DMS114 treated with DMSO at 0.1 percent for 48 hours (cell line): Measurements from ENCODE around the gene CCER1.

Experiments used
- DNase-seq: peaks from one replicate; lab custom pipeline; 2025; ENCODE audit not compliant: unreplicated experiment; lab: John Stamatoyannopoulos, UW

Gene CCER1

GRCh38 chr12:90969346-90969745 lies 14.4 kb upstream of the CCER1 start:
- no peak for DNase-seq

- DNase-seq, result no peak
Measured at GRCh38 chr12:90965204-90965603, 10.2 kb upstream of the CCER1 start.

GRCh38 chr12:90964616-90965015 lies 9.6 kb upstream of the CCER1 start:
- peak; percentile 44 for DNase-seq

- peak; percentile 41 for DNase-seq
Measured at GRCh38 chr12:90963946-90964345, 9.0 kb upstream of the CCER1 start.

- no peak for DNase-seq
Measured at GRCh38 chr12:90961154-90961553, 6.2 kb upstream of the CCER1 start.

GRCh38 chr12:90959538-90960139 lies 4.7 kb upstream of the CCER1 start:
- DNase-seq, result peak; percentile 66

GRCh38 chr12:90959032-90959431 lies 4.1 kb upstream of the CCER1 start:
- DNase-seq, result peak; percentile 58

- no peak for DNase-seq
Measured at GRCh38 chr12:90958347-90958746, 3.4 kb upstream of the CCER1 start.

GRCh38 chr12:90954428-90954827 lies 548 bp downstream of the CCER1 start:
- DNase-seq, result no peak

GRCh38 chr12:90953956-90954421 lies 987 bp downstream of the CCER1 start:
- no peak for DNase-seq

- no peak for DNase-seq
Measured at GRCh38 chr12:90951432-90952105, 3.4 kb downstream of the CCER1 start.

GRCh38 chr12:90947869-90948268 lies 7.1 kb downstream of the CCER1 start:
- no peak for DNase-seq

- peak; percentile 58 for DNase-seq
Measured at GRCh38 chr12:90945070-90945649, 9.8 kb downstream of the CCER1 start.

GRCh38 chr12:90943255-90943654 lies 11.7 kb downstream of the CCER1 start:
- no peak for DNase-seq

- DNase-seq, result peak; percentile 76
Measured at GRCh38 chr12:90940872-90941499, 14.0 kb downstream of the CCER1 start.

GRCh38 chr12:90939382-90939781 lies 15.6 kb downstream of the CCER1 start:
- DNase-seq, result no peak

GRCh38 chr12:90938451-90938850 lies 16.5 kb downstream of the CCER1 start:
- no peak for DNase-seq

- DNase-seq, result no peak
Measured at GRCh38 chr12:90937651-90938050, 17.3 kb downstream of the CCER1 start.

GRCh38 chr12:90936230-90937005 lies 18.6 kb downstream of the CCER1 start:
- DNase-seq, result no peak

- DNase-seq, result no peak
Measured at GRCh38 chr12:90925562-90925961, 29.4 kb downstream of the CCER1 start.

GRCh38 chr12:90924406-90924805 lies 30.6 kb downstream of the CCER1 start:
- no peak for DNase-seq
